Keratinocyte (primary cell): ENCODE measurements around the gene CISD3. TPM values are rescaled to one million over a fixed set of nuclear protein-coding genes. Genes with fewer than 3 reads are reported as not detected.
"Not testable (repeated sequence)": the region's sequence is repeated elsewhere in the genome, so short reads cannot be mapped to it uniquely, and the experiment has no call there.

ENCODE experiments used
- DNase-seq: peaks from one replicate; pipeline ENCODE4 v3.0.0-alpha.2; 2011; ENCODE audit warnings: low read depth, missing footprints, low spot score
- FAIRE-seq: peaks from 2 replicates; lab custom pipeline; 2011; peaks lifted over from hg19 to GRCh38; lab: Jason Lieb, UNC
- H2AFZ ChIP-seq: 2 replicates; pipeline ENCODE4 v1.6.0; 2012; ENCODE audit warnings: low read length, control low read depth, inconsistent platforms; ENCODE audit not compliant: control insufficient read depth
- H3K27ac ChIP-seq: 2 replicates; pipeline ENCODE4 v1.5.1; 2011; ENCODE audit warnings: low read length; ENCODE audit not compliant: control insufficient read depth, insufficient read depth
- H3K27me3 ChIP-seq: 3 replicates; pipeline ENCODE4 v1.6.0; 2011; ENCODE audit warnings: low read length; ENCODE audit not compliant: control insufficient read depth, insufficient read depth; ENCODE audit errors: extremely low read depth
- H3K36me3 ChIP-seq, 2 experiments: 2 replicates in 1 of 2; 3 replicates in 1 of 2; pipeline ENCODE4 v1.5.1; 2011; ENCODE audit warnings: low read length in 2 of 2, mild to moderate bottlenecking in 1 of 2; ENCODE audit not compliant: control insufficient read depth in 2 of 2, insufficient read depth in 2 of 2; ENCODE audit errors: extremely low read depth in 1 of 2
- H3K4me1 ChIP-seq: 3 replicates; pipeline ENCODE4 v1.5.1; 2011; ENCODE audit warnings: low read length; ENCODE audit not compliant: control insufficient read depth, insufficient read depth; ENCODE audit errors: extremely low read depth
- H3K4me2 ChIP-seq: 3 replicates; pipeline ENCODE4 v1.6.0; 2011; ENCODE audit warnings: low read depth, low read length; ENCODE audit not compliant: control insufficient read depth, insufficient read depth; ENCODE audit errors: extremely low read depth
- H3K4me3 ChIP-seq, 3 experiments: fragments of 200-600 bp in 1 of 3; sonication (generic) in 1 of 3; 2 replicates in 2 of 3; 3 replicates in 1 of 3; pipeline ENCODE4 v1.5.1; 2011 to 2016; ENCODE audit warnings: low read length in 3 of 3, mild to moderate bottlenecking in 3 of 3, control low read depth in 2 of 3, inconsistent platforms in 1 of 3, low read depth in 1 of 3, mixed read lengths in 1 of 3, mixed run types in 1 of 3, moderate library complexity in 1 of 3; ENCODE audit not compliant: control insufficient read depth in 2 of 3, insufficient read depth in 2 of 3; ENCODE audit errors: extremely low read depth in 1 of 3
- H3K79me2 ChIP-seq: 2 replicates; pipeline ENCODE4 v1.6.0; 2012; ENCODE audit warnings: low read length; ENCODE audit not compliant: control insufficient read depth, insufficient read depth
- H3K9ac ChIP-seq: 3 replicates; pipeline ENCODE4 v1.6.0; 2011; ENCODE audit warnings: low read length; ENCODE audit not compliant: control insufficient read depth, insufficient read depth; ENCODE audit errors: extremely low read depth
- H3K9me1 ChIP-seq: 3 replicates; pipeline ENCODE4 v1.6.0; 2011; ENCODE audit warnings: low read length; ENCODE audit not compliant: control insufficient read depth, insufficient read depth; ENCODE audit errors: extremely low read depth
- H3K9me3 ChIP-seq: 2 replicates; pipeline ENCODE4 v1.5.1; 2012; ENCODE audit warnings: low read depth, low read length; ENCODE audit not compliant: control insufficient read depth
- H4K20me1 ChIP-seq: 3 replicates; pipeline ENCODE4 v1.6.0; 2011; ENCODE audit warnings: low read length; ENCODE audit not compliant: control insufficient read depth, insufficient read depth; ENCODE audit errors: extremely low read depth
- EZH2 ChIP-seq: IDR thresholded peaks from one replicate; pipeline ENCODE4 v1.6.1; 2012; ENCODE audit warnings: inconsistent platforms, mild to moderate bottlenecking, low read length, moderate library complexity
- dilution Hi-C: fragments of 300-500 bp; cut with MboI; formaldehyde crosslinking; loops from one replicate; pipeline ENCODE4 v1.7.0; 2020; ENCODE audit warnings: low sequenced_read_pairs; ENCODE audit not compliant: extremely low pct_ligation_motif_present
- polyA plus RNA-seq, 5 experiments: library from polyadenylated mRNA; depleted of rRNA in 3 of 5; stranded (reverse) in 3 of 5; stranded (forward) in 1 of 5; unstranded in 1 of 5; fragments of >200 nt; gene quantifications; 1 replicate in 1 of 5; 2 replicates in 3 of 5; 3 replicates in 1 of 5; pipeline versions ENCODE4 v1.2.1 to v1.2.3, GENCODE V29; 2011 to 2012; ENCODE audit warnings: missing spikeins in 2 of 5, low read depth in 1 of 5, low replicate concordance in 1 of 5
- TF ChIP-seq, protein P1 (sequence below), 3 experiments: IDR thresholded peaks in 1 of 3; conservative IDR thresholded peaks in 1 of 3; optimal IDR thresholded peaks in 1 of 3; 2 replicates in 2 of 3; 3 replicates in 1 of 3; pipeline versions ENCODE3 to v1.5.1; 2011; ENCODE audit warnings: low read length in 3 of 3, mild to moderate bottlenecking in 3 of 3, moderate library complexity in 2 of 3, control low read depth in 1 of 3, inconsistent platforms in 1 of 3; ENCODE audit not compliant: insufficient read depth in 2 of 3; ENCODE audit errors: extremely low read depth in 1 of 3

The CISD3 gene
- polyA plus RNA-seq, 1 donor (not counting 4 experiments of a cell fraction or from before 2014, with no cell fraction given), result 17.1 TPM

DNA sequence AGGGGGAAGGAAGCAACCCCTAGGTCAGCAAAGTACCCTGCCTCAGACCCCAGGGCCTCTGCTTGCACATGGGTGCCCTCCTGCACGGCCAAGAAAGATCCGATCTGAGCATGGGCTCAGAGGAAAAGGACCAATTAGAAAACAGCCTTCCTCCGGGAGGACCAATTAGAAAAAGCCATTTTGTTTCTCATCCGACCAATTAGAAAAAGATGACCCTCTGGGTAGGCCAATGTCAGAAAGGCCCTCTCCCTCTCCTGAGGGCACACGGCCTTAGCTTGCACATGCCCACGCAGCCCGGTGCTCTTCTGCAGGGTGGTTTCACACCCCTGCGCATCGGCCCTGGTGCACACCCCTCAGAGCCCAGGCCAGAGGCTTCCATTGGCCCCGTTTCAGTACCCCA, 5.1 kb upstream of the CISD3 start:
- no peaks in the 10 kb centered on the region for H4K20me1 ChIP-seq
- FAIRE-seq (no peak), DNase-seq (no peak)
- no peak overlapping the region for H3K4me2 ChIP-seq
- H3K79me2 ChIP-seq, result no peaks in the 10 kb centered on the region
- peaks cover 0 to 8% of the 10 kb centered on the region in 2 experiments for H3K36me3 ChIP-seq
- H3K27ac ChIP-seq, result no peak overlapping the region
- H3K9me1 ChIP-seq, result no peaks in the 10 kb centered on the region
- TF ChIP-seq, protein P1, sequence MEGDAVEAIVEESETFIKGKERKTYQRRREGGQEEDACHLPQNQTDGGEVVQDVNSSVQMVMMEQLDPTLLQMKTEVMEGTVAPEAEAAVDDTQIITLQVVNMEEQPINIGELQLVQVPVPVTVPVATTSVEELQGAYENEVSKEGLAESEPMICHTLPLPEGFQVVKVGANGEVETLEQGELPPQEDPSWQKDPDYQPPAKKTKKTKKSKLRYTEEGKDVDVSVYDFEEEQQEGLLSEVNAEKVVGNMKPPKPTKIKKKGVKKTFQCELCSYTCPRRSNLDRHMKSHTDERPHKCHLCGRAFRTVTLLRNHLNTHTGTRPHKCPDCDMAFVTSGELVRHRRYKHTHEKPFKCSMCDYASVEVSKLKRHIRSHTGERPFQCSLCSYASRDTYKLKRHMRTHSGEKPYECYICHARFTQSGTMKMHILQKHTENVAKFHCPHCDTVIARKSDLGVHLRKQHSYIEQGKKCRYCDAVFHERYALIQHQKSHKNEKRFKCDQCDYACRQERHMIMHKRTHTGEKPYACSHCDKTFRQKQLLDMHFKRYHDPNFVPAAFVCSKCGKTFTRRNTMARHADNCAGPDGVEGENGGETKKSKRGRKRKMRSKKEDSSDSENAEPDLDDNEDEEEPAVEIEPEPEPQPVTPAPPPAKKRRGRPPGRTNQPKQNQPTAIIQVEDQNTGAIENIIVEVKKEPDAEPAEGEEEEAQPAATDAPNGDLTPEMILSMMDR (optimal IDR thresholded peaks at IDR 0.05 in 1 of 3, IDR thresholded peaks at IDR 0.05 in 1 of 3, conservative IDR thresholded peaks at IDR 0.05 in 1 of 3; ENCODE audit: extremely low read depth in 1 of 3, insufficient read depth in 2 of 3, low read length in 3 of 3), result no peak
- no peaks in the 10 kb centered on the region for H3K27me3 ChIP-seq
- H2AFZ ChIP-seq, result no peak overlapping the region
- H3K4me3 ChIP-seq, result no peak overlapping the region
- dilution Hi-C loops, result no loop called here
- H3K9me3 ChIP-seq, result no peaks in the 10 kb centered on the region
- H3K9ac ChIP-seq, result no peak overlapping the region
- H3K4me1 ChIP-seq, result peaks cover 3% of the 10 kb centered on the region

DNA sequence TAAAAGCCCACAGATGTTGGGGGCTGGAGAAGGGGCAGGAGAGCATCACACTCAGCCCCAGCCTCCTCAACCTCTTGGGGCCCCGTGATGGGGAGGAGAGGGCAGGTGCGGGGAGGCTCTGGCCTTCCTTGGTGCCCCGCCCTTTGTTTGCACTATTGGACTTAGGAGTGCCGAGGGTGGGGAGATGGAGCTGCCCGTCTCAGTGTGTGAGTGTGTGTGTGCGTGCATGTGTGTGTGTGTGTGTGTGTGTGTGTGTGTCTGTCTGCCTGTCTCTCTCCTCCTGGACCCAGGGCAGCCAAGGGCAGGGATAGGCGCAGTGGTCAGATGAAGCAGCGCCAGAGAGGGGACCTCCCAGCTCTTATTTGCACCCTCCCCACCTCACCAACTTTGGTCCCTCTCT, 4.0 kb upstream of the CISD3 start:
- DNase-seq, H3K4me1 ChIP-seq, H3K9ac ChIP-seq, H2AFZ ChIP-seq, H3K79me2 ChIP-seq, H3K27ac ChIP-seq, H3K36me3 ChIP-seq, H3K9me1 ChIP-seq, dilution Hi-C loops, FAIRE-seq, H3K27me3 ChIP-seq, H3K4me2 ChIP-seq, H3K9me3 ChIP-seq, H4K20me1 ChIP-seq, H3K4me3 ChIP-seq: not testable (repeated sequence)

DNA sequence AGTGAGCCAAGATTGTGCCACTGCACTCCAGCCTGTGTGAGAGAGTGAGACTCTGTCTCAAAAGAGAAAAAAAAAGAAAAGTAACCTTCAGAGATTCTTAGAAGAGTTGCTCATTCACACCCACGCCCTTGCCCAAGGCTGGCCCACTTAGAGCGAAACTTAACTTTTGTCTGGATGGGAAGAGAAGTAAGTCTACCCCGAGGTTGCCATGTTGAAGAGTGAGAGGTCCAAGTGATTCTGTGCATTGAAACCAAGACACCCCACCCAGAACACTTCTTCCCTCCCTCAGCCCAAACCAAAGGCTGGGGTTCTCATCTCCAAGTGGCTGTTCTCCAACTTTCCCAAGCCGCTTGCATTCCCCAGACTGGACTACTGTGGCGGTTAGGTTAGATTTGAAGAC, 2.4 kb upstream of the CISD3 start:
- dilution Hi-C loops, result no loop called here
- TF ChIP-seq EZH2, result no peak
- TF ChIP-seq, protein P1 (optimal IDR thresholded peaks at IDR 0.05 in 1 of 3, IDR thresholded peaks at IDR 0.05 in 1 of 3, conservative IDR thresholded peaks at IDR 0.05 in 1 of 3; ENCODE audit: extremely low read depth in 1 of 3, insufficient read depth in 2 of 3, low read length in 3 of 3), result no peak
- FAIRE-seq, result no peak
- no peaks in the 10 kb centered on the region for H4K20me1 ChIP-seq
- H3K9me1 ChIP-seq, result no peaks in the 10 kb centered on the region
- H3K4me3 ChIP-seq, result no peak overlapping the region
- H3K27ac ChIP-seq, result no peak overlapping the region
- peaks cover 14% of the 10 kb centered on the region for H3K4me1 ChIP-seq
- no peaks in the 10 kb centered on the region for H3K27me3 ChIP-seq
- no peak overlapping the region for H3K4me2 ChIP-seq
- H3K36me3 ChIP-seq, result peaks cover 5 to 6% of the 10 kb centered on the region in 2 experiments
- H3K79me2 ChIP-seq, result peaks cover 13% of the 10 kb centered on the region
- DNase-seq, result no peak
- H3K9ac ChIP-seq, result no peak overlapping the region
- no peaks in the 10 kb centered on the region for H3K9me3 ChIP-seq
- no peak overlapping the region for H2AFZ ChIP-seq
